CD4-positive, alpha-beta T cell treated with Interleukin-17A for 1 hour (primary cell): ENCODE data around the gene EMC10.

Source experiments
- DNase-seq: peaks from one replicate; pipeline ENCODE4 v3.0.0-alpha.2; 2020

Gene EMC10

DNA sequence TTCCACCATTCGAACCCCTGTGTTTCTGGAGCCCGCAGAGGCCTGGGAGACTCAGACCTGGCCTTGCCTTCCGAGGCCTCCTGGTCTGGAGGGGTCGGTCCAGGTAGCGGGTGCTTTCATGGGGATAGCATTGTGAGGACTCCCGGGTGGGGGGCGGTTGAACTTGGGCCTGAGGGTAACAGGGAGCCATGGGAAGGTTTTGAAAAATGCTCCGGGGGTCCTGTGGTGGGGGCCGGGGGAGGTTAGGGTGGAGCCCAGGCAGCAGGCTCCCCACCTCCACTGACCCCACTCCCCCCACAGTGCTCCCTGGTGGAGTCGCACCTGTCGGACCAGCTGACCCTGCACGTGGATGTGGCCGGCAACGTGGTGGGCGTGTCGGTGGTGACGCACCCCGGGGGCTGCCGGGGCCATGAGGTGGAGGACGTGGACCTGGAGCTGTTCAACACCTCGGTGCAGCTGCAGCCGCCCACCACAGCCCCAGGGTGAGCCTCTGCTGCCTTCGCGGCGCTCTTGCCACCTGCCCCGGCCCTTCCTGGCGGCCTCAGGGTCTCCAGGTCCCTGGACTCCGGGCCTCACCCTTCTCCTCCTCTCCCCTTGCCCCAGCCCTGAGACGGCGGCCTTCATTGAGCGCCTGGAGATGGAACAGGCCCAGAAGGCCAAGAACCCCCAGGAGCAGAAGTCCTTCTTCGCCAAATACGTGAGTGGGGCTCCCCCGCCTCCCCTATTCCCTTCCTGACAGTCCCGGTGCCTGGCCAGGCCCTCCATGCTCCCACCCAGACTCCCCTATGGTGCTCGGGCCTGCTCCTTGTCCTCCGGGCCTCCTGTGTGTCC lies 4.2 kb downstream of the EMC10 start:
- DNase-seq, result no peak

DNA sequence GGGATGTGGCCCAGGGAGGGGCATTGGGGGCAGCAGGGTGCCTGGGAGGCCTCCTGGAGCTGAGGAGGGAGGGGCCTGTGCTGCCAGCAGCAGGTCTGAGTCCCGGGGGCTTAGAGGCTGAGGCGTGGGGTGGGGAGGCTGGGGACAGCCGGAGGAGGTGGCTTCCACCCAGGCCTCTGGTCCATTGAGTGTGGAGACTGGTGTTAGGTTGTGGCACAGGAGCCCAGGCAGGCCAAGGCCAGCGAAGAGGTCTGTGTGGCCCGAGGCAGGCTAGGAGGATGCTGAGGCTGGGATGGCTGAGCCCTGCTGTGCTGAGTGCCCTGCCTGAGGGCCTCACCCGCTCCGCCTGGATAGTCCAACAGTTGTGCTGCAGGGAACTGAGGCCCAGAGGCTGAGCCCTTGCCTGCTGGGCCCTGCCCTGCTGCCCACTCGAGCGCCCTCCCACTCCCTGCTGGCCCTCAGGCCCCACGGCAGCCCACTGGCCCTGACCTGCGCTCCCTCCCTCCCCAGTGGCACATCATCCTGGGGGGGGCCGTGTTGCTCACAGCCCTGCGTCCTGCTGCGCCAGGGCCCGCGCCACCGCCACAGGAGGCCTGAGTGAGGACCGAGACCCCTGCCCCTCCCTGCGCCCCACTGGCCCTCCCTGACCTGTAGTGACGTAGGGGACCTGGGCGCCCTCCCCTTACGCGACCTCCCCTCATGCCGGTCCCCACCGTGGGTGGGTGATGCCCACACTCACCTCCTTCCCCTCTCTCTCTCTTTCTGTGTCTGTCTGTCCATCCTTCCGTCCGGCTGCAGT lies 5.2 kb downstream of the EMC10 start:
- no peak for DNase-seq

DNA sequence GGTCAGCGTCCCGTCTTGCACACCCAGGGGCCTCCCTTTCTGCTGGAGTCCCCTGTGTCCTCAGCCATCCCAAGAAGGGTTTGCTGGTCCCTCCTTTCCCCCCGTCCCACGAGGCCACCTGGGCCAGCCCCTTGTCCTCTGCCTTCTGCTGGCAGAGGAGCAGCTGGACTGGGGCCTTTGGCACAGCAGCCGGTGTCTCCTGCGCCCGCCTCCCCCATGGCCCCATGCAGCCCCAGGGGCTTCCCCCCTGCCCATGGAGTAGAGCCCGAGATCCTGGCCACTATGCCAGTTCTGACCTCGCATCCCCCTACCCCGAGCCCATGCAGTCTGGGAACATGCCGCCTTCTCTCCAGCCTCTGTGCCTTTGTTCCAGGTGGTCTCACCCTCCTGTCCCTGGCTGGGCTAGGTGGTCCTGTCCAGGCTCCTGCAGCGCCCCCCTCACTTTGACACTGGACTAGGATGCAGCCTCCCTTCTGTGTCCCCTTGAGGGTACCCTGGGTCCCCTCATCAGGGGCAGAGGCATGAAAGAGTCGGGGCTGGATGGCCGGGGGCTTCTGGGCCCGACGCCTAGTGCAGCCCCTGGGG lies 6.1 kb downstream of the EMC10 start:
- DNase-seq, result no peak

DNA sequence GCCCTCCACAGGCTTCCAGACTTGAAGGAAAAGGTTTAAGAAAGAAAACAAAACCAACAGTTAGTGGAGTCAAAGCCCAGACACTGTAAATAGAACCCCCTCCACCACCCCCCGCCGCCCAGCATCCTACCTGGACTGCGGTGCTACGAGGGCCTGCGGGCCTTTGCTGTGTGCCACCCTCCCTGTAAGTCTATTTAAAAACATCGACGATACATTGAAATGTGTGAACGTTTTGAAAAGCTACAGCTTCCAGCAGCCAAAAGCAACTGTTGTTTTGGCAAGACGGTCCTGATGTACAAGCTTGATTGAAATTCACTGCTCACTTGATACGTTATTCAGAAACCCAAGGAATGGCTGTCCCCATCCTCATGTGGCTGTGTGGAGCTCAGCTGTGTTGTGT lies 6.6 kb downstream of the EMC10 start:
- DNase-seq, result no peak

DNA sequence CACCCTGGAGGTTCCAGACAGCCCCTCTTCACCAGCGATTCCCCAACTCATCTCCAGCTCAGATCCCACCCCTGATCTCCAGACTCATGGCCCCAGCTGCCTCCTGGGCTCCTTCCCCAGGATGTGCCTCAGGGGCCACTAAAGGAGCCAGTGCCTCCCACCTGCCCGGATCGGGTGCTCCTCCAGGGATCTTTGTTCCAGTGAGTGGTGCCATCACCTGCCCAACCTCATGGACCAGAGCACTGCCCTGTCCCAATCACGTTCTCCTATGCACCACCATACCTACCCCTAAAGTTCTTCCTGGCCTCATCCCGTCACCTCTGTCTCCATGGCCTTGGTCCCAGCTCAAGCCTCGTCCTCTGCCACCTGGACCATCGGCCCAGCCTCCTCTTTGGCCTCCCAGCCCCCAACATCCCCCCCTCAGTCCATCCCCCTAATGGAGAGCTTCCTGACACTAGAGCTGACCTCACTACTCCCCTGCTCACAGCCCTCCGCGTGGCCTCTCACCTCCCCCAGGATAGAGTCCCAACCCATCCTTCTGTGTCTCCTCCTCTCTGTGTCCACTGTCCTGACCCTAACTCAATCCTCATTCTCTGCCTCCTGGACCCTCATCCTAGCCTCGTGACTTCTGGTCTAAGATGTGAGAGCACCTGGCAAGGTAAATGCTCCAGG lies 9.1 kb downstream of the EMC10 start:
- no peak for DNase-seq

DNA sequence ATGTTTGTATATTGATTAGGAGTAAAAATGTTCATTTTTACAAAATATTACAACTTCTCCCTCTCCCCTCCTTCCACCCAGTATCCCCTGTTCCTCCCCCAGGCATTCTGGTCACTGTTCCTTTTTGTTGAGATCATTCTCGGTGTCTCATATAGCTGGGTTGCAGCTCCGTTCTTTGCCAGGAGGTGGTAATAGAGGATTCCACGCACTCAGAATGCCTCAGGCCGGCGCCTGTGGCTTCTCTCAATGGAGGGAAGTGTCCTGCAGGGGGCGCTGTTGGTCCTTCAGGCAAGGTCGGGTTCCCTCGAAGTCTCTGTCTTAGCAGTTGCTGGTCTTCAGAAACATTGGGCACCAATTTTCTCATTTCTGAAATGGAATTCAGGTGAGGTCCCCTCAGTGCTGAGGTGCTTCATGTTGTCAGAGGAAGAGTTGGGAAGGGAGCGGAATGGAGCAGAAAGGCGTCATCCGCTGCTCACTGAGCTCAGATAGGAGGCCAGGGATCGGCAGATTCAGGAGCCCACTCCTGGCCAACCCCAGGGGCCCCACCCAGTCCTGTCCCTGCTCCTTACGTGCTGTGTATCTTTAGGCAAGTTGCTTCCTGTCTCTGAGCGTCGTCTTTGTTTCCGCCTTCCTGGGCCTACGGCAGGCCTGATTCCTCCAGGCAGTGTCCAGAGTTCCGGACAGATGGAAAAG lies 10.7 kb downstream of the EMC10 start:
- peak; percentile 54 for DNase-seq

DNA sequence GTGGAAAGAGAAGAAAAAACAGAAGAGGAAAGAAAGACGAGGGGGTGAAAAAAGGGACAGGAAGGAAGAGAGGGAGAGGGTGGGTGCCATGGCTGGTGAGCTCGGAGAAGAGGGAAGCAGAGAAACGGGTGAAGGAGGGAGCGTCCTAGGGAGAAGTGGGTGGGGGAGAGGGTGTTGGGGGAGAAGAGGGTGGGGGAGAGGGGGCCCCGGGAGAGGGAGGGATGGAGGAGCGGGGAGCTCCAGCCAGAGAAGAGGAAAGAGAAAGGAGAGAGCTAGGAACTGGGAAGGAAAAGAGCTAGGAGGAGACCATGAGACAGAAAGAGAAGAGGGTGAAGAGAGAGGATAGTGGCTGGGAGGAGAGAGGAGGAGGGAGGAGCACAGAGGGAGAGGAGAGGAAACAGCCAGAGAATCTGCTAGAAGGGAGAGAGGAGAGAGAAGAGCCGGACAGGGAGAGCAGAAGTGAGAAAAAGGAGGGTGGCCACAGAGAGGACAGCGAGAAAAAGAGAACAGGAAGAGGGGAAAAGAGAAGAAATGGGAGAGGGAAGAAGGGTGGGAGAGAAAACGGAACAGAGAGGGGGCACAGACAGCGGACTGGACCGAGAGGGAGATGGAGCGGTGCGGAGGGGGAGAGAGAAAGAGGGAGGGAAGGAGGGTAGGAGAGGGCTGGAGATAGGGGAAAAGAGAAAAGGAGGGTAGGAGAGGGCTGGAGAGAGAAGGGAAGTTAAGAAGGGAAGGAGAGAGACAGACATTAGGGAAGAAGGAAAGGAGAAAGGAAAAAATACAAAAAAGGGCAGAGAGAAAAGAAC lies 12.3 kb downstream of the EMC10 start:
- DNase-seq, result no peak

DNA sequence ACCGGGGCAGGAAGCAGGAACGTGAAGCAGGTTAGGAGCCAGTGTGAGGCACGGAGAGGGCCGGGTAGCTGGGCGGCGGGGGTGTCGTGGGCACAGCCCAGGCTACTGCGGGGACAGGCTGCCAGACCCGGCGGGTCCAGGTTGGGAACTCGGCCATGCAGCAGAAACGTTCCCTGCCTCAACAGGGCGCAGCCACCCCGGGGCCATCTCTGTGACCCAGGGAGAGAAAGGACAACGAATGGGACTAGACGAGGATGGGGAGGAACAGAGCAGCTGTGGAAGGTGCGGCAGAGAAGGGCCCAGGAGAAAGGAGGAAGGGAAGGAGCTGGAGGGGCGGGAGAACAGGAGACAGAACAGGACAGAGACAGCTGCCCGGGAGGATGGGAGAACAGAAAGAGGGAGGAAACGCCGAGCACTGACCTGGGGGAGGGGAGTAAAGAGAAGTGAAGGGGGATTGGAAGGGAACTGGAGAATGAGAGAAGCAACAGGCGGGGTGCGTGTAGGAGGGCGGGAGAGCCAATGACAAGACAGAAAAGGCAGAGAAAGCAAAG lies 13.2 kb downstream of the EMC10 start:
- DNase-seq, result no peak

DNA sequence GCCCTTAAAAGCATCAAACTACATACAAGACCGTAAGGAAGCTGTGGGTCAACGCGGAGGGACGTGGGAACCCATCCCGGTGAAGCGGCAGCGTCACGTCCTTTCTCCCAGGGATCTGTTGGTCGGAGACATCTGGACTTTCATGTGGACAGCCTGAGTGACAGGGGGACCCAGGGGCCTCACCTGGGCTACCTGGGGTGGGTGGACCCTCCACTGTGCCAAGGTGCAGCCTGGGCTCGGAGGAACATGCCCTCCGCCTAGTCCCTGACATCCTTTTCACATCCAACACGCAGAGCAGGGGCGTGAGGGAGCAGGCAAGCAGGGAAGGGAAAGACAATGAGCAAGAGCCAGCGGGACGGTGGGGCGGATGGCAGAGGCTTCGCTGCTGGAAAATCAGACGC lies 14.1 kb downstream of the EMC10 start:
- no peak for DNase-seq

DNA sequence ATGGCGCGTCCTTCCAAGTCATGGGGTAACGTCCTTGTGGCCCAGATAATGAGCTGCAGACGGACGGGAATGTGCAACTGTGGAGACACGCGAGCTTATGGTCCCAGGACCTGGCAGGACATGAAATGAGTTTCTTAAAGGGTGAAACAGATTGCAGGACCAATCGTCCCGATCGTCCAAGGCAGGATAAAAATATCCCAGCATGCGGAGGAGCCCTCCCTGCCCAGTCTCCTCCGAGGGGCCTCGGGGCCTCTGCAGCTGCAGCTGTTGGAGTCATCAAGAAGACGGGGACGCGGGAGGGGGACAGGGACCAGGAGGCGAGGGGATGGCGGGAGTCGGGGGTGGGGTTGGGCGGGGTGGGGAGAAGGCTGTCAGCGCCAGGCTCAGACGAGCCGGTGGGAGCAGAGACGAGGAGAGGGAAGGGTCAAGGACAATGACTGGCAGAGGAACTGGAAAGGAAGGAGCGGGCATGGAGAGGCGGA lies 14.7 kb downstream of the EMC10 start:
- DNase-seq, result no peak

DNA sequence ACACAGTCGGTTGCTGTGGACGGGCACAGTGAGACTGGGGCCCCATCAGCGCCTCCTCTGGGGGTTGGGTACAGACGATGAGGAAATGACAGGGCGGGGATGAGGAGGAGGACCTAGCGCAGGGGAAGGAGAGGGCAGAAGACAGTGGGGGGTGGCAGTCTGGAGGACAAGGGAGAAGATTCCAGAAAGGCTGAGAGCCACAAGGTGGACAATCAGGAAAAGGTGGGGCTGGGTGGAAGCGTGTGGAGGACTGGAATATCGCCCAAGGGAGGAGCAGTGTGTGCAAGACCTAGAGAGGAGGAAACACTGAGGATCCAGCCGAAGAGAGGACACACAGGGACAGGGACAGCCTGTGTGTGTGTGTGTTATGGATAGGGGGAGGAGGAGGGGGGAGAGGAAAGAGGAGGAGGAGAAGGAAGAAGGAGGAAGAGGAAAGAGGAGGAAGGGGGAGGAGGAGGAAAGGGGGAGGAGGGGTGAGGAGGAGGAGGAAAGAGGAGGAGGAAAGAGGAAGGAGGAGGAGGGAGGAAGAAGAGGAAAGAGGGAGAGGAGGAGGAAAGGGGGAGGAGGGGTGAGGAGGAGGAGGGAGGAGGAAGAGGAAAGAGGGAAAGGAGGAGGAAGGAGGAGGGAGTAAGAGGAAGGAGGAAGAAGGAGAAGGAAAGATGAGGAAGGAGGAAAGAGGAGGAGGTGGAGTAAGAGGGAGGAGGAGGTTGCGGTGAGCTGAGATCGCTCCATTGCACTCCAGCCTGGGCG lies 16.2 kb downstream of the EMC10 start:
- peak; percentile 36 for DNase-seq

DNA sequence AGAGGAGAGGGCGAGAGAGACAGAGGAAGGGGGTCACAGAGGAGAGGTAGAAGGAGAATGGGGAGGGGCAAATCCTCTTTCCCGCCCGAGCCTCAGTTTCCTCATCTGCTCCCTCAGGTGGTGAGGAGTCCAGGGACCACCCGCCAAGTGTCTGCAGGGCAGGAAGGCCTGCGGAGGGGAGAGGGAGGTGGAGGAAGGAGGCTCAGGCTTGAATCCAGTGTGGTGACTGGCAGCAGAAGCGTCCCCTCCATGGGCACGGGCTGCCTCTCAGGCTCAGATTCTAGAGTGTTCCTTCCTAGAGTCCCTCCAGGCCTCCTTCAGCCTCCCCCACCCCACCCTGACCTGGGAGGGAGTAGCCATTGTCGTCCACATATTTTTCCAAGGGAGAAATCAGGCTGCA lies 16.9 kb downstream of the EMC10 start:
- no peak for DNase-seq

DNA sequence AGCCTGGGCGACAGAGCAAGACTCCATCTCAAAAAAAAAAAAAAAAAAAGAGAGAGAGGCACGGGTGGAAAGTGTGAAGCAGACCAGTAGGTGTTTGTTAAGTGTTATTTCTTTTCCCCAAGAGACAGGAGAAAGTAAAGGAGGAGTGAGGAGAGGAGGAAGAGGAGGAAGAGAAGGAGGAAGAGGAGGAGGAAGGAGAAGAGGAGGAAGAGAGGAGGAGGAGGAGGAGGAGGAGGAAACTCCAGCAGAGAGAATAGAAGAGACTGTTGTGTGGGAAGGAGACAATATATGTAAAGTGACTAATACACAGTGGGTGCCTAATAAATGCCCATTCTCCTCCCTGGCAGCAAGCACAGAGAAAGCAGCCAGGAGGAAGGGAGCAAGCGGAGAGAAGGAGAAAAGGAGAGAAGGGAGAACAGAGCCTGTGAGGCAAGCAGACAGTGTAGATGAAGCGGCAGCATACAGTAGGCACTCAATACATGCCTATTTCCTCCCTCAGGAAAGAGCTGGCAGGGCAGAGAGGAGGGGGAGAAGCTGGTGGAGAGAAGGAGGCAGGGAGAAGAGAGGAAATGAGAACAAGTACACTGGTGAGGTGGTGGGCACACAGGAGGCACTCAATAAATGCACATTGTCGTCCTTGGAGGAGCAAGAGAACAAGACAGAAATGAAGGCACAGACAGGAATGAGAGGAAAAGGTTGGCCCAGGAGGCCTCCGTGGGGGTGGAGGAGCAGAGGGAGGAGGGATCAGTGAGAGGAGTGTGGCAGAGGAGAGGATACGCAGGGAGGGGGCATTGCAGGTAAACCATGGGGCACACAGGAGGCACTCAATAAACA lies 18.1 kb downstream of the EMC10 start:
- DNase-seq, result no peak

DNA sequence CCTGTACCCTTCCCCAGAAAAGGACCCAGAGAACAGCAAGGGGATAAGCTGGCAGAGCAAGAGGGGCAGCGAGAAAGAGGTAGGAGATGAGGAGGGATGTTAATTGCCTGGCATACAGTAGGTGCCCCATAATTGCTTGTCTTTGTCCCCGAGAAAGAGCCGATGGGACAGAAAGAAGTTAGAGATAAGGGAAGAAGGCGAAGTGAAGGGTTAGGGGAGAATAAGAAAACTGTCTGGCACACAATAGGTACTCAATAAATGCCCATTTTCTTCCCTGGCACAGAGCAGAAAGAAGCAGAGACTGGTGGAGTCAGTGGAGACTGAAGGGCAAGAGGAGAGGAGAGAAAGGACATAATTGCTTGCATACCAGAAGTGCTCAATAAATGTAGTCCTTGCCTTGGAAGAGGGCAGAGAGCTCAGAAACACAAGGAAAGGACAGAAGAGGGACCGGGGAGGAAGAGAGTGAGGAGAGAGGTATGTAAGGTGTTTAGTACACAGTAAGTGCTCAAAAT lies 18.8 kb downstream of the EMC10 start:
- DNase-seq, result no peak

DNA sequence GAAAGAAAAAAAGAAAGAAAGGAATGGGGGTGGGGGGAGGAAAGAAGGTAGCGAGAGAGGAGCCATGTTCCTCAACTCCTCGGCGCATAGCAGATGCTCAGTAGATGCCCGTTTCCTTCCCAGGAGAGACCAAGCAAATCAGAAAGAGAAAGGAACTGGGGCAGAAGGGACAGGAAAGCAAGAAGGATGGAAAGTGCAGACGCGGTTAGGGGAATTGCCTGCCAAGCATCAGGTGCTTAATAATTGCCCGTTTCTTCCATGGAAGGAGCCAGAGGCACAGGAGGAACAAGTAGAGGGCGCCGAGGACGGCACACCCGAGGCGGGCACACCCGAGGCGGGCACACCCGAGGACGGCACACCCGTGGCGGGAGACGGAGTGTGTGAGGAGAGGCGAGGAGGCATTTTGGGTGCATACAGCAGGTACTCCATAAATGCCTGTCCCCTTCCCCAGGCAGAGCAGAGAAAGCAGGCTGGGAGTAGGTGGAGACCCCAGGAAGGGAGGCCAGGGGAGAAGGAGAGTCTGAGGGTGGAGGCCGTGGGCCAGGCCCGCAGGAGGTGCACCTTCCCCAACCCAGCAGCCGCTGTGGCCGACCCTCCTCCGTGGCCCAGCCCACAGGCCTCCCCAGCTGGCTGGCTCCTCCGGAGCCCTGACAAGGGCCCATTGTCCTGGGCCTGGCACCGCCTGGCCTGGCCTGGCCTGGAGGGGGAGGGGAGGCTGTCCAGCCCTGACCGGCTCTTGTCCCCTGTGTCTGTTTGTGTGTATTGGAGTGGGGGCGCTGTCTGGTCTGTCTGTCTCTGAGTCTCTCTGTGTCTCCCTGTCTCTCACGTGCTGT lies 20.1 kb downstream of the EMC10 start:
- no peak for DNase-seq

DNA sequence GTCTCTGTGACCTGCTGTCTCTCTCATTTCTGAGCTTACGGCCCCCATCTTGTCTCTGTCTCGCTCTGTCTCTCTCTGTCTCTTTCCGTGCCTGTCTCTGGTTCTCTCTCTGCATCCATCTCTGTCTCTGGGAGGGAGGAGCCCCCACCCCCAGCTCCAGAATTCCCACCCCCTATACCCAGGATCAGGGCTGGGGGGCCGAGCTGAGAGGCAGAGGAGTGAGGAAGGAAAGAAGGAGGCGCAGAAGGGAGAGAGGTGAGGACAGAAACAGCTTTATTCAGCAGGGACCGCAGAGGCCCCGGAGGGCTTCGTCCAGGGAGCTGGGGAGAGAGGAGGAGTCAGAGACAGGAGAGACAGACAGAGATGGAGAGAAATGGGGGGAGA lies 20.7 kb downstream of the EMC10 start:
- DNase-seq, result no peak

DNA sequence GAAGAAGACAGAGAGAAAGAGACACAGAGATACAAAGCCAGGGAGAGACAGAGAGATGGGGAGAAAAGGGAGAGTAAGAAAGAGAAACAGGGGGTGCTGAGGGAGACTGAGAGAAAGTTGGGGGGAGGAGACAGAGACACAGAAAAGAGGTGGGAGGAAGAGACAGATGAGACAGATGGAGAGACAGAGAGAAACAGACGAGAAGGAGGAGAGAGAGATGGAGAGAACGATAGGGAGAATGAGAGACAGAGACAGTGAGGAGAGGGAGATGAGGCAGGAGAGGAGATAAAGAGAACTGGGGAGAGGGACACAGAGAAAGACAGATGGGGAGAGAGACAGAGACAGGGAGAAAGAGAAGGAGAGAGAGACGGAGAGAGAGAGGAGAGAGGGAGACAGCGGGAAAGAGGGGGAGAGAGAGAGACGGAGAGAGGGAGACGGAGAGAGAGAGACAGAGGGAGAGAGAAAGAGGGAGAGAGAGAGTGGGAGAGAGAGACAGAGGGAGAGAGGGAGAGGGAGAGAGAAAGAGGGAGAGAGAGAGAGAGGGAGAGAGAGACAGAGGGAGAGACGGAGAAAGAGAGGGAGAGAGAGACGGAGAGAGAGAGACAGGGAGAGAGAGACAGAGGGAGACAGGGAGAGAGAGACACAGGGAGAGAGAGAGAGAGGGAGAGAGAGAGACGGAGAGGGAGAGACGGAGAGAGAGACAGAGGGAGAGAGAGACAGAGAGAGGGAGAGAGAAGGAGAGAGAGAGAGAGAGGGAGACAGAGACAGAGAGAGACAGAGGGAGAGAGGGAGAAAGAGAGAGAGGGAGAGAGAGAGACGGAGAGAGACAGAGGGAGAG lies 22.1 kb downstream of the EMC10 start:
- DNase-seq, result no peak
